Neural crest cell (in vitro differentiated cells): Measurements from ENCODE around the gene SH3PXD2A. TPM values are rescaled to one million over a fixed set of nuclear protein-coding genes. Genes with fewer than 3 reads are reported as not detected.

Experiments
- DNase-seq: peaks from one replicate; pipeline ENCODE4 v3.0.0; 2021; ENCODE audit warnings: low read depth, mixed read lengths, low spot score
- H3K27ac Mint-ChIP-seq: one replicate; pipeline ENCODE4 v1.8.0; 2021; ENCODE audit warnings: mild to moderate bottlenecking, mixed read lengths; ENCODE audit not compliant: unreplicated experiment
- H3K27me3 Mint-ChIP-seq: 2 replicates; pipeline ENCODE4 v1.8.0; 2021; ENCODE audit warnings: low read depth, mild to moderate bottlenecking, mixed read lengths
- H3K36me3 Mint-ChIP-seq: 2 replicates; pipeline ENCODE4 v1.8.0; 2021; ENCODE audit warnings: low read depth, mild to moderate bottlenecking, mixed read lengths
- H3K4me1 Mint-ChIP-seq: 2 replicates; pipeline ENCODE4 v1.8.0; 2021; ENCODE audit warnings: mixed read lengths
- H3K4me3 Mint-ChIP-seq: one replicate; pipeline ENCODE4 v1.8.0; 2021; ENCODE audit warnings: mild to moderate bottlenecking, mixed read lengths
- H3K9me3 Mint-ChIP-seq: 2 replicates; pipeline ENCODE4 v1.8.0; 2021; ENCODE audit warnings: mixed read lengths
- total RNA-seq: library from RNA; stranded (reverse); gene quantifications from 2 replicates; pipeline ENCODE4 v1.2.1, GENCODE V29; 2021
- TF ChIP-seq, protein P1 (sequence below): fragments of 200-600 bp; sonication (generic); conservative IDR thresholded peaks from 2 replicates; pipeline ENCODE4 v1.5.0; 2021; ENCODE audit warnings: antibody characterized with exemption, mild to moderate bottlenecking

The SH3PXD2A gene
- total RNA-seq, 1 donor from 2014 or later: 22.8 TPM

- TF ChIP-seq, protein P1, sequence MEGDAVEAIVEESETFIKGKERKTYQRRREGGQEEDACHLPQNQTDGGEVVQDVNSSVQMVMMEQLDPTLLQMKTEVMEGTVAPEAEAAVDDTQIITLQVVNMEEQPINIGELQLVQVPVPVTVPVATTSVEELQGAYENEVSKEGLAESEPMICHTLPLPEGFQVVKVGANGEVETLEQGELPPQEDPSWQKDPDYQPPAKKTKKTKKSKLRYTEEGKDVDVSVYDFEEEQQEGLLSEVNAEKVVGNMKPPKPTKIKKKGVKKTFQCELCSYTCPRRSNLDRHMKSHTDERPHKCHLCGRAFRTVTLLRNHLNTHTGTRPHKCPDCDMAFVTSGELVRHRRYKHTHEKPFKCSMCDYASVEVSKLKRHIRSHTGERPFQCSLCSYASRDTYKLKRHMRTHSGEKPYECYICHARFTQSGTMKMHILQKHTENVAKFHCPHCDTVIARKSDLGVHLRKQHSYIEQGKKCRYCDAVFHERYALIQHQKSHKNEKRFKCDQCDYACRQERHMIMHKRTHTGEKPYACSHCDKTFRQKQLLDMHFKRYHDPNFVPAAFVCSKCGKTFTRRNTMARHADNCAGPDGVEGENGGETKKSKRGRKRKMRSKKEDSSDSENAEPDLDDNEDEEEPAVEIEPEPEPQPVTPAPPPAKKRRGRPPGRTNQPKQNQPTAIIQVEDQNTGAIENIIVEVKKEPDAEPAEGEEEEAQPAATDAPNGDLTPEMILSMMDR: no peak
- H3K27ac Mint-ChIP-seq: peak overlapping the region; percentile 52
- DNase-seq: no peak
- no peaks in the 10 kb centered on the region for H3K27me3 Mint-ChIP-seq
- no peak overlapping the region for H3K4me3 Mint-ChIP-seq
- no peaks in the 10 kb centered on the region for H3K36me3 Mint-ChIP-seq
- peaks cover 15% of the 10 kb centered on the region for H3K4me1 Mint-ChIP-seq
- no peaks in the 10 kb centered on the region for H3K9me3 Mint-ChIP-seq
These were observed 34.9 kb upstream of the SH3PXD2A start for GRCh38 chr10:103890194-103890658.

GRCh38 chr10:103889121-103889720, 33.8 kb upstream of the SH3PXD2A start:
- Mint-ChIP-seq H3K27me3 (no peaks in the 10 kb centered on the region), H3K36me3 (no peaks in the 10 kb centered on the region), H3K4me1 (peaks cover 6% of the 10 kb centered on the region), H3K9me3 (no peaks in the 10 kb centered on the region), H3K4me3 (no peak overlapping the region), H3K27ac (no peak overlapping the region)
- no peak for DNase-seq
- TF ChIP-seq, protein P1: no peak

DNA sequence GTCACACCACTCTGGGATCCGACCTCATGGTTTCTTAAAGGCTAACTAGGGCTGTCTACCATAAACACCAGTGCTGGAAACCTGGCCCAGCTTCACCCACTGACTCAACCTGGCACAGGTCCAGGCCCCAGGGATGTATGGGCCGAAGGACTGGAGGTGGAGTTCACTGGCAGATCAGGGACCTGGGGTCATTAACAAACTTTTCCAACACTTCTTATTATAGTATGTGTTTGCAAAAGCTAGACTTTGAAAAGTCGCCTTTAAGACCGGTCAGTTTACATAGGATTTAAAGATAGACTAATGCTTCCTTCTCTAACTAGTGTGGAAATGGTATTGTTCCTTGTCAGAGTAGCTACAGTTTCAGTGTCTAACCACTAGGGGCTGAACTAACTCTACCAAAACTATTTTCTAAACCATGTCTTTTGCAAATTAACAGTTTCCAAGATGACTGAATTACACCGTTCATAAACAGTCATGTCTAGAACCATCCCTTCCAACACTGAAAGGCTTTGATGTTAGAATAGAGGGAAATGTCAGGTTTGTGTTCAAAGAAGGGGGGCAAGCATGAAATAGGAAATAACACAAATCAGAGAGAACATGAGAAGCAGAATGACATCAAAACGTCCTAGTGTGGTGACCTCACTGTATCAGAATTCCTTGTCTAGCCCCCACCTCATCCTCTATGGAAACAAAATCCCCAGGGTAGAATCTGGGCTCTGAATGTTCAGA, 32.9 kb upstream of the SH3PXD2A start:
- Mint-ChIP-seq H3K4me3 (no peak overlapping the region), H3K27me3 (no peaks in the 10 kb centered on the region), H3K36me3 (no peaks in the 10 kb centered on the region), H3K4me1 (no peaks in the 10 kb centered on the region), H3K27ac (peak overlapping the region; percentile 47), H3K9me3 (no peaks in the 10 kb centered on the region)
- TF ChIP-seq, protein P1: peak; percentile 92
- DNase-seq: no peak

DNA sequence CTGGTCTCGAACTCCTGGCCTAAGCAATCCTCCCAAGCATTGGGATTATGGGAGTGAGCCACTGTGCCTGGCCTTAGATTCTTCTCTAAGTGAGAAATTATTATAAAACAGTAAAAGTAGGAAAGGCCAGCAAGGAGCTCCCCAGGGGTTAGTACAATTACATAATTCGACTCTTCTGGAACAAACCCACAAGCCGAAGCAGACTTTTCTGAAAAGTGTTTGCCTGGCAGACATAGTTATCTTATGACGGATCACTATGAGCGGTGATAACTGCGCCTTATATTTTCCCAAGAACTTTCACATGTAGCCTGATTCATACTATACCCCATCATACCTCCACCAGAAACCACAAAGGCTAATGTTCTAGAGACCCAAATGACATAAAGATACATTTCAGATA, 30.2 kb upstream of the SH3PXD2A start:
- H3K27ac Mint-ChIP-seq: no peak overlapping the region
- no peaks in the 10 kb centered on the region for H3K27me3 Mint-ChIP-seq
- peaks cover 6% of the 10 kb centered on the region for H3K36me3 Mint-ChIP-seq
- TF ChIP-seq, protein P1: no peak
- H3K4me3 Mint-ChIP-seq: no peak overlapping the region
- no peak for DNase-seq
- no peaks in the 10 kb centered on the region for H3K9me3 Mint-ChIP-seq
- no peaks in the 10 kb centered on the region for H3K4me1 Mint-ChIP-seq

GRCh38 chr10:103884681-103885139, 29.3 kb upstream of the SH3PXD2A start:
- Mint-ChIP-seq H3K4me1 (no peaks in the 10 kb centered on the region), H3K9me3 (no peaks in the 10 kb centered on the region), H3K4me3 (no peak overlapping the region), H3K27ac (no peak overlapping the region), H3K27me3 (no peaks in the 10 kb centered on the region), H3K36me3 (peaks cover 6% of the 10 kb centered on the region)
- DNase-seq: peak; percentile 63
- TF ChIP-seq, protein P1: peak; percentile 81
